GM12801 (cell line): Measurements from ENCODE around the gene KRTAP9-6.
"Not testable (repeated sequence)": the region's sequence is repeated elsewhere in the genome, so short reads cannot be mapped to it uniquely, and the experiment has no call there.

Source experiments
- TF ChIP-seq, protein P1 (sequence below): IDR thresholded peaks from one replicate; pipeline ENCODE4 v1.5.1; 2011; ENCODE audit warnings: control low read depth; ENCODE audit not compliant: insufficient read length; ENCODE audit errors: extremely low read depth

The KRTAP9-6 gene

DNA sequence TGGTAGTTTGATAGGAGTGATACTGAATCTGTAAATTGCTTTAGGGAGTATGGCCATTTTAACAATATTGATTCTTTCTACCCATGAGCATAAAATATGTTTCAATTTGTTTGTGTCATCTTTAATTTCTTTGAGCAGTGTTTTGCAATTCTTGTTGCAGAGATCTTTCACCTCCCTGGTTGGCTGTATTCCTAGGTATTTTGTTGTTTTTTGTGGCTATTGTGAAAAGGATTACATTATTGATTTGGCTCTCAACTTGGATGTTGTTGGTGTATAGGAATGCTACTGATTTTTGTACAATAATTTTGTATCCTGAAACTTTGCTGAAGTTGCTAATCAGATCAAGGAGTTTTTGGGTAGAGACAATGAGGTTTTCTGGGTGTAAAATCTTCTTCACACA lies 6.8 kb upstream of the KRTAP9-6 start:
- TF ChIP-seq, protein P1, sequence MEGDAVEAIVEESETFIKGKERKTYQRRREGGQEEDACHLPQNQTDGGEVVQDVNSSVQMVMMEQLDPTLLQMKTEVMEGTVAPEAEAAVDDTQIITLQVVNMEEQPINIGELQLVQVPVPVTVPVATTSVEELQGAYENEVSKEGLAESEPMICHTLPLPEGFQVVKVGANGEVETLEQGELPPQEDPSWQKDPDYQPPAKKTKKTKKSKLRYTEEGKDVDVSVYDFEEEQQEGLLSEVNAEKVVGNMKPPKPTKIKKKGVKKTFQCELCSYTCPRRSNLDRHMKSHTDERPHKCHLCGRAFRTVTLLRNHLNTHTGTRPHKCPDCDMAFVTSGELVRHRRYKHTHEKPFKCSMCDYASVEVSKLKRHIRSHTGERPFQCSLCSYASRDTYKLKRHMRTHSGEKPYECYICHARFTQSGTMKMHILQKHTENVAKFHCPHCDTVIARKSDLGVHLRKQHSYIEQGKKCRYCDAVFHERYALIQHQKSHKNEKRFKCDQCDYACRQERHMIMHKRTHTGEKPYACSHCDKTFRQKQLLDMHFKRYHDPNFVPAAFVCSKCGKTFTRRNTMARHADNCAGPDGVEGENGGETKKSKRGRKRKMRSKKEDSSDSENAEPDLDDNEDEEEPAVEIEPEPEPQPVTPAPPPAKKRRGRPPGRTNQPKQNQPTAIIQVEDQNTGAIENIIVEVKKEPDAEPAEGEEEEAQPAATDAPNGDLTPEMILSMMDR: no peak

DNA sequence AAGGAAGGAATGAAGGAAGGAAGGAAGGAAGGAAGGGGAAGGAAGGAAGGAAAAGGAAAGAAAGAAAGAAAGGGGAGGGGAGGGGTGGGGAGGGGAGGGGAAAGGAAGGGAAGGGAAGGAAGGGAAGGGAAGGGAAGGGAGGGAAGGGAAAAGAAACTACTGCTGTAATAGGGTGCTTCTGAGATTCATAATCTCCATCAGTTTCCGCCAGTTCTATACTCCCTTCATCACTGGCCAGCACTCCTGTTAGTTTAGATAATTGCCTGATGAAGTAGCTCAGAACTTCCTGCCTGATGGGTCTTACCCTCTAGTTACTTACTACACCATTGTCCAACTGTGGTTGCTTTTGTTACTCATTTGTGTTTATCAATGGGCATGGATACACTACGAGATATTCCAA lies 2.0 kb upstream of the KRTAP9-6 start:
- TF ChIP-seq, protein P1: no peak

DNA sequence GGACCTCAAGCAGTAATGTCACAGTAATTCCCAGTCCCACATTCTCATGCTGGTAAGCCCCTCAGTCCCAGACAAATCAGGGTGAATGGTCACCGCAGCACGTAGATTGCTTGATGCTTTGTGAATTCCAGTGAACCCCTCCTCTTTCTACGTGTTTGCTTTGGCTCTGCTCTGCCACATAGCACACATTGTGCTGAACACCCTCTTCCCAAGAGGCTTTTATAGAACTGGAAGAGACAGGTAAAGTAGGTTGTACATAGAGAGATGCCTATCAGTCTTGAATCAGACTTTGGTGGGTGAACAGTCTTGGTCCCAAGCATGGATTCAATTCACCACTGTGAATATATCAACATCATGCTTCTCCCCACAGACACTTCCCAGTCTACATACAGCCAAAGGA lies 579 bp upstream of the KRTAP9-6 start:
- TF ChIP-seq, protein P1: no peak

DNA sequence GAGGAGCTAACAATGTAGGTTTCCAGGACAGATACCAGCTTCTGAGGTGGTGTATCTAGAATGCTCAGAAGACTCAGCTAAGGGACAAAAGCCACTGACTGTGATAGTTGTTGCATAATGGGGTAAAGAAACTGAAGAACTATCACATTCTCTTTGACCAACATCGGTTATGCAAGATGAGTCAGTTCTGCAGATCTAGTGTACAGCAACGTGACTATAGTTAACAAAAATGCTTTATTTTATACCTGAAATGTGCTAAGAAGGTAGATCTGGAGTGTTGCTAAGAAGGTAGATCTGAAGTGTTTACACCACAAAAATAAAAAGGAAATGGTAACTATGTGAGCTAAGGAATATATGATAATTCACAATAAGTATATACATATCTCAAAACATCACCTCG lies 2.5 kb downstream of the KRTAP9-6 start:
- TF ChIP-seq, protein P1: no peak

DNA sequence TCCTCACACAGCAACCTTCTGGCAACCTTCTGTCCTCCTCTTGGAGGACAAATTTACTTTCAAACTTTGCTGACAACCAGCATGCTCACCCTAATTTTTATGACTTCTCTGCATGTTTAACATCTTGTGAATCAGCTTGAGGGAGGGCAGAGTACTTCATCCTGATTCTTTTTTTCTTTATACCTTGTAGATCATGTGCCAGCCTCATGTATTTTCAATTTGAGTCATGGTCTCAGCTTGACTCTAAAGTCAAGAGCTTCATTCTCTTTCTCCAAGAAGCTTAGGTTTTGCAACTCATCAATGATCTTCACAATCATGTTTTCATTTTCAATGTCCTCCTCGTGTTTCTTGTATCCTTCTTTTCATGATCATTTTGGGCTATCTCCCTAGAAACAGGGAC lies 6.7 kb downstream of the KRTAP9-6 start:
- TF ChIP-seq, protein P1: no peak

DNA sequence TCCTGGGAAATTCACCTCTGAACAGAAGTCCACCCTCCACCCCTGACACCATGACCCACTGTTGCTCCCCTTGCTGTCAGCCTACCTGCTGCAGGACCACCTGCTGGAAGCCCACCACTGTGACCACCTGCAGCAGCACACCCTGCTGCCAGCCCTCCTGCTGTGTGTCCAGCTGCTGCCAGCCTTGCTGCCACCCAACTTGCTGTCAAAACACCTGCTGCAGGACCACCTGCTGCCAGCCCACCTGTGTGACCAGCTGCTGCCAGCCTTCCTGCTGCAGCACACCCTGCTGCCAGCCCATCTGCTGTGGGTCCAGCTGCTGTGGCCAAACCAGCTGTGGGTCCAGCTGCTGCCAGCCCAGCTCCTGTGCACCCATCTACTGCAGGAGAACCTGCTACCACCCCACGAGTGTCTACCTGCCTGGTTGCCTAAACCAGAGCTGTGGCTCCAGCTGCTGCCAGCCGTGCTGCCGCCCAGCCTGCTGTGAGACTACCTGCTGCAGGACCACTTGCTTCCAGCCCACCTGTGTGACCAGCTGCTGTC lies 10.5 kb downstream of the KRTAP9-6 start, which contains the start of gene KRTAP9-7:
Gene KRTAP9-7, plus strand, starts transcription at position 51 of the 543 bp plus-strand sequence. Its CDS starts 0 bp downstream, at position 51.
- TF ChIP-seq, protein P1: not testable (repeated sequence)

DNA sequence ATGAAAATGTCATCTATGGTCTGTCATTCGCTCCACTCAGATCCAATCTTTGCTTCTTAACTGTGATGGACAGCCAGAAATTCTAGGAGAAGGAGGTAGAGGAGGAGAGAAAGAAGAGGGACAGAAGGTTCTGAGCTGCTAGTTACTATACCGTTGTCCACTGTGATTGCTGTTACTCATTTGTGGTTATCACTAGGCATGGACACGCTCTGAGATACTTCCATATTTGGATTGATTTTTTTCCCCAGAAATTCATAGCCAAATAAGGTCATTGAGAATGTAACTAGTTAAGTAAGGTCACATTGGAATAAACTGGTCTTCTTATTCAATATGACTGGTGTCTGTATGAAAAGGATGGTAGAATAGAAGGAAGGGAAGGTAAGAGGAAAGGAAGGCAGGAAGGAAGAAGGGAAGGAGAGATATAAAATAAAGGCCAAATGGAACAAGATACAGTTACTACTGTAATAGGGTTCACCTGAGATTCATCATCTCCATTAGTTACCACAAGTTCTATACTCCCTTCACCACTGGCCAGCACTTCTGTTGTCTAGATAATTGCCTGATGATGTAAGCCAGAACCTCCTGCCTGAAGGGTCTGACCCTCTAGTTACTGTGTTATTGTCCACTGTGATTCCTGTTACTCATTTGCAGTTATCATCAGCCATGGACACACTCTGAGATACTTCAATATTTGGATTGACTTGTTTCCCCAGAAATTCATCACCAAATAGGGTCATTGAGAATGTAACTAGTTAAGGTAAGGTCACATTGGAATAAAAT lies 13.2 kb downstream of the KRTAP9-6 start:
- TF ChIP-seq, protein P1: no peak
